H1 (cell line): ENCODE data around the gene FAM81A. TPM values are rescaled to one million over a fixed set of nuclear protein-coding genes. Genes with fewer than 3 reads are reported as not detected.

Experiments used
- CTCF ChIA-PET: fragments of 300-600 bp; sonication (Branson Sonifier 250); formaldehyde crosslinking; loops from one replicate; lab custom pipeline; 2021; ENCODE audit not compliant: partially characterized antibody; lab: Charles Lee
- POLR2A ChIA-PET: fragments of 300-600 bp; sonication (Branson Sonifier 250); formaldehyde crosslinking; loops from one replicate; lab custom pipeline; 2021; ENCODE audit warnings: inconsistent platforms; ENCODE audit not compliant: partially characterized antibody; lab: Charles Lee
- DNase-seq, 2 experiments: peaks; one replicate each; pipeline versions ENCODE4 v3.0.0 to v3.0.0-alpha.2; 2010 to 2022; ENCODE audit warnings: low spot score in 2 of 2, low read depth in 1 of 2, mixed read lengths in 1 of 2
- FAIRE-seq: peaks from 2 replicates; lab custom pipeline; 2011; peaks lifted over from hg19 to GRCh38; lab: Jason Lieb, UNC
- H2AFZ ChIP-seq: 2 replicates; pipeline ENCODE4 v1.8.1; 2012; ENCODE audit warnings: low read length, inconsistent platforms
- H2AK5ac ChIP-seq: 2 replicates; pipeline ENCODE4 v1.6.1; 2013; ENCODE audit warnings: low read depth, low read length
- H2BK120ac ChIP-seq: replicated peaks from 2 replicates; pipeline ENCODE3; 2013; ENCODE audit warnings: low read depth, low read length, inconsistent platforms
- H2BK12ac ChIP-seq: 2 replicates; pipeline ENCODE4 v1.6.1; 2013; ENCODE audit warnings: low read depth, low read length
- H2BK15ac ChIP-seq: 2 replicates; pipeline ENCODE4 v1.6.1; 2013; ENCODE audit warnings: low read length
- H2BK20ac ChIP-seq: 2 replicates; pipeline ENCODE4 v1.6.1; 2013; ENCODE audit warnings: low read length
- H2BK5ac ChIP-seq: 2 replicates; pipeline ENCODE4 v1.6.1; 2013; ENCODE audit warnings: low read depth, low read length
- H3K14ac ChIP-seq: 2 replicates; pipeline ENCODE4 v1.6.1; 2013; ENCODE audit warnings: inconsistent platforms; ENCODE audit not compliant: insufficient read length
- H3K18ac ChIP-seq: 2 replicates; pipeline ENCODE4 v1.6.1; 2013; ENCODE audit warnings: low read length; ENCODE audit errors: extremely low read depth
- H3K23ac ChIP-seq: 2 replicates; pipeline ENCODE4 v1.6.1; 2013; ENCODE audit warnings: inconsistent platforms; ENCODE audit not compliant: insufficient read length
- H3K23me2 ChIP-seq: 2 replicates; pipeline ENCODE4 v1.6.1; 2013; ENCODE audit warnings: low read depth, low read length
- H3K27ac ChIP-seq: 2 replicates; pipeline ENCODE4 v1.6.1; 2011; ENCODE audit warnings: low read depth, low read length, inconsistent platforms
- H3K27me3 ChIP-seq, 4 experiments: replicated peaks in 1 of 4; 1 replicate in 1 of 4; 2 replicates in 3 of 4; pipeline versions ENCODE4 v1.6.1 to v1.8.1; 2011 to 2013; ENCODE audit warnings: low read length in 3 of 4, mild to moderate bottlenecking in 3 of 4, inconsistent platforms in 2 of 4, mixed read lengths in 2 of 4, moderate library complexity in 1 of 4; ENCODE audit not compliant: control insufficient read depth in 3 of 4, insufficient read depth in 3 of 4; ENCODE audit errors: extremely low read depth in 1 of 4
- H3K36me3 ChIP-seq, 4 experiments: 2 replicates each; pipeline versions ENCODE4 v1.6.1 to v1.8.1; 2011 to 2013; ENCODE audit warnings: mild to moderate bottlenecking in 4 of 4, low read length in 3 of 4, moderate library complexity in 2 of 4, control low read depth in 1 of 4, inconsistent platforms in 1 of 4; ENCODE audit not compliant: insufficient read depth in 4 of 4, control insufficient read depth in 2 of 4
- H3K4ac ChIP-seq: replicated peaks from 2 replicates; pipeline ENCODE3; 2013; ENCODE audit warnings: low read length, low read depth, mixed read lengths, inconsistent platforms; ENCODE audit not compliant: insufficient read length
- H3K4me1 ChIP-seq, 4 experiments: replicated peaks in 1 of 4; 1 replicate in 1 of 4; 2 replicates in 3 of 4; pipeline versions ENCODE4 v1.6.1 to v1.8.1; 2011 to 2013; ENCODE audit warnings: low read length in 3 of 4, inconsistent platforms in 2 of 4, mixed read lengths in 1 of 4; ENCODE audit not compliant: insufficient read depth in 4 of 4, control insufficient read depth in 3 of 4
- H3K4me2 ChIP-seq, 2 experiments: 2 replicates each; pipeline versions ENCODE4 v1.6.1 to v1.8.1; 2011 to 2013; ENCODE audit warnings: low read depth in 2 of 2, low read length in 2 of 2, control low read depth in 1 of 2, inconsistent platforms in 1 of 2, mild to moderate bottlenecking in 1 of 2; ENCODE audit not compliant: insufficient read depth in 1 of 2
- H3K4me3 ChIP-seq, 4 experiments: fragments of 200-600, 300-600 bp in 1 of 4; sonication (generic), shearing (Covaris generic), sonication (Bioruptor Twin) in 1 of 4; 2 replicates each; pipeline versions ENCODE4 v1.5.1 to v1.8.1; 2011 to 2016; ENCODE audit warnings: low read length in 4 of 4, low read depth in 3 of 4, control low read depth in 2 of 4, inconsistent platforms in 2 of 4, mild to moderate bottlenecking in 2 of 4, mixed read lengths in 1 of 4, moderate library complexity in 1 of 4; ENCODE audit not compliant: insufficient read depth in 2 of 4; ENCODE audit errors: extremely low read depth in 1 of 4
- H3K56ac ChIP-seq: replicated peaks from 2 replicates; pipeline ENCODE3; 2013; ENCODE audit warnings: low read depth, mild to moderate bottlenecking, mixed read lengths, low read length, inconsistent platforms; ENCODE audit not compliant: insufficient read length
- H3K79me1 ChIP-seq: 2 replicates; pipeline ENCODE4 v1.6.1; 2013; ENCODE audit warnings: low read depth, low read length, control low read depth
- H3K79me2 ChIP-seq, 2 experiments: 2 replicates each; pipeline versions ENCODE4 v1.6.1 to v1.8.1; 2012 to 2013; ENCODE audit warnings: low read length in 2 of 2, mild to moderate bottlenecking in 2 of 2, inconsistent platforms in 1 of 2; ENCODE audit not compliant: insufficient read depth in 2 of 2, control insufficient read depth in 1 of 2
- H3K9ac ChIP-seq, 4 experiments: replicated peaks in 1 of 4; 1 replicate in 1 of 4; 2 replicates in 3 of 4; pipeline versions ENCODE4 v1.6.1 to v1.8.1; 2011 to 2013; ENCODE audit warnings: low read depth in 3 of 4, low read length in 3 of 4, control low read depth in 2 of 4, mild to moderate bottlenecking in 2 of 4, moderate library complexity in 2 of 4, inconsistent platforms in 1 of 4; ENCODE audit errors: extremely low read depth in 1 of 4
- H3K9me3 ChIP-seq, 2 experiments: 2 replicates each; pipeline versions ENCODE4 v1.6.1 to v1.8.1; 2012 to 2013; ENCODE audit warnings: mild to moderate bottlenecking in 2 of 2, moderate library complexity in 2 of 2, control low read depth in 1 of 2, inconsistent platforms in 1 of 2, low read depth in 1 of 2, low read length in 1 of 2, mixed read lengths in 1 of 2; ENCODE audit not compliant: insufficient read depth in 2 of 2
- H4K20me1 ChIP-seq, 2 experiments: replicated peaks in 1 of 2; 2 replicates each; pipeline versions ENCODE3 to v1.8.1; 2011 to 2013; ENCODE audit warnings: inconsistent platforms in 2 of 2, low read length in 2 of 2, mild to moderate bottlenecking in 1 of 2; ENCODE audit not compliant: insufficient read depth in 2 of 2, control insufficient read depth in 1 of 2
- H4K5ac ChIP-seq: 2 replicates; pipeline ENCODE4 v1.6.1; 2013; ENCODE audit warnings: low read length, low read depth, mixed read lengths, inconsistent platforms; ENCODE audit not compliant: insufficient read length
- H4K8ac ChIP-seq: 2 replicates; pipeline ENCODE4 v1.8.0; 2013; ENCODE audit warnings: mild to moderate bottlenecking, moderate library complexity, low read length, inconsistent platforms; ENCODE audit not compliant: insufficient read depth; ENCODE audit errors: extremely low read depth
- H4K91ac ChIP-seq: replicated peaks from 2 replicates; pipeline ENCODE3; 2013; ENCODE audit warnings: low read length, mixed read lengths, inconsistent platforms; ENCODE audit not compliant: insufficient read length
- BCL11A ChIP-seq, 2 experiments: IDR thresholded peaks; one replicate each; pipeline ENCODE4 v1.6.1; 2011; ENCODE audit warnings: low read depth in 2 of 2, low read length in 2 of 2, mild to moderate bottlenecking in 2 of 2
- CREB1 ChIP-seq: IDR thresholded peaks from 2 replicates; pipeline ENCODE4 v1.6.1; 2012; ENCODE audit warnings: inconsistent platforms
- EP300 ChIP-seq, 2 experiments: IDR thresholded peaks; 1 replicate in 1 of 2; 2 replicates in 1 of 2; pipeline ENCODE4 v1.6.1; 2011 to 2012; ENCODE audit warnings: low read depth in 2 of 2, low read length in 2 of 2, mild to moderate bottlenecking in 2 of 2, borderline replicate concordance in 1 of 2, inconsistent platforms in 1 of 2, moderate library complexity in 1 of 2
- FOSL1 ChIP-seq: IDR thresholded peaks from 2 replicates; pipeline ENCODE4 v1.6.1; 2011; ENCODE audit warnings: mild to moderate bottlenecking, low read depth, low read length, moderate library complexity; ENCODE audit not compliant: insufficient read depth
- MAFK ChIP-seq: IDR thresholded peaks from 2 replicates; pipeline ENCODE4 v1.6.1; 2012; ENCODE audit warnings: low read depth, mild to moderate bottlenecking, improper control_type of control experiment, low read length
- MAX ChIP-seq: IDR thresholded peaks from 2 replicates; pipeline ENCODE4 v1.6.1; 2012; ENCODE audit warnings: inconsistent platforms
- NANOG ChIP-seq: IDR thresholded peaks from 2 replicates; pipeline ENCODE4 v1.6.1; 2011; ENCODE audit warnings: low read length, low read depth, mild to moderate bottlenecking, inconsistent platforms; ENCODE audit not compliant: insufficient read depth, poor library complexity, severe bottlenecking
- NRF1 ChIP-seq: IDR thresholded peaks from 2 replicates; pipeline ENCODE4 v1.6.1; 2011; ENCODE audit warnings: mild to moderate bottlenecking, low read depth, low read length, improper control_type of control experiment
- RBBP5 ChIP-seq: IDR thresholded peaks from 2 replicates; pipeline ENCODE4 v1.7.1; 2012; ENCODE audit warnings: low read depth, mild to moderate bottlenecking, inconsistent platforms, low read length, moderate library complexity, borderline replicate concordance
- RXRA ChIP-seq: IDR thresholded peaks from 2 replicates; pipeline ENCODE4 v1.6.1; 2011; ENCODE audit warnings: low read depth, mild to moderate bottlenecking, low read length, moderate library complexity; ENCODE audit not compliant: insufficient read depth
- SIRT6 ChIP-seq: IDR thresholded peaks from one replicate; pipeline ENCODE4 v1.7.1; 2012; ENCODE audit warnings: low read length, inconsistent platforms
- SUZ12 ChIP-seq: fragments of 200-600 bp; sonication (generic); IDR thresholded peaks from 2 replicates; pipeline ENCODE4 v1.6.1; 2012; ENCODE audit warnings: mild to moderate bottlenecking, inconsistent platforms, low read length, moderate library complexity, mixed read lengths
- TAF1 ChIP-seq: IDR thresholded peaks from 2 replicates; pipeline ENCODE4 v1.6.1; 2011; ENCODE audit warnings: mild to moderate bottlenecking, low read depth, low read length
- TAF7 ChIP-seq: optimal IDR thresholded peaks from 2 replicates; pipeline ENCODE3; 2011; ENCODE audit warnings: low read depth, mild to moderate bottlenecking, inconsistent platforms, low read length, moderate library complexity, borderline replicate concordance
- TCF12 ChIP-seq: IDR thresholded peaks from 2 replicates; pipeline ENCODE4 v1.6.1; 2011; ENCODE audit warnings: low read depth, mild to moderate bottlenecking, low read length
- WGBS, 2 experiments: shearing (Covaris generic) in 1 of 2; methylation state at CpG; one replicate each; pipeline versions ENCODE4 v1.1.6 to v1.1.7; 2013 to 2015; ENCODE audit warnings: low lambda C conversion rate in 2 of 2, mixed read lengths in 2 of 2, inconsistent platforms in 1 of 2, low coverage in 1 of 2, missing lambda C conversion rate in 1 of 2; ENCODE audit not compliant: insufficient replicate concordance in 2 of 2, insufficient coverage in 1 of 2, insufficient read length in 1 of 2; ENCODE audit errors: extremely low coverage in 1 of 2, missing lambda C conversion rate in 1 of 2; 5-methylcytosine and 5-hydroxymethylcytosine counted together
- polyA plus RNA-seq, 7 experiments: library from polyadenylated mRNA; depleted of rRNA in 3 of 7; stranded (reverse) in 5 of 7; unstranded in 2 of 7; fragments of >200 nt in 5 of 7; fragments of 200-250 nt in 2 of 7; gene quantifications; 1 replicate in 5 of 7; 2 replicates in 1 of 7; 4 replicates in 1 of 7; pipeline versions ENCODE4 v1.2.1 to v1.2.3, GENCODE V29; 2011 to 2013; ENCODE audit warnings: missing spikeins in 2 of 7, mixed read lengths in 2 of 7
- total RNA-seq: library from RNA; stranded (reverse); fragmentation: NEBNext Ultra II Directional; extraction: Animal tissue kit (Norgen Biotek cat#: 25700); gene quantifications from 2 replicates; pipeline ENCODE4 v1.2.1, GENCODE V29; 2021

Gene FAM81A
- total and polyA plus RNA-seq, 2 of the 8 experiments (the other 6 are each of a cell fraction or from before 2014, with no cell fraction given), result 0.56 to 3.0 TPM

- no peak overlapping the region for H2AK5ac ChIP-seq
- H2BK15ac ChIP-seq, result no peak overlapping the region
- H3K27ac ChIP-seq, result no peak overlapping the region
- H3K9ac ChIP-seq, result no peak overlapping the region
- no peak overlapping the region for H4K8ac ChIP-seq
- CTCF ChIA-PET, result no interaction called here
- no peak for FAIRE-seq
- no peaks in the 10 kb centered on the region for H3K79me1 ChIP-seq
- TF ChIP-seq TCF12 (no peak), CREB1 (no peak), MAFK (no peak), TAF7 (no peak), BCL11A (IDR thresholded peaks at IDR 0.05; ENCODE audit: low read depth in 2 of 2, low read length in 2 of 2) (no peak), NANOG (no peak), MAX (no peak), FOSL1 (no peak), RBBP5 (no peak), SUZ12 (no peak), EP300 (IDR thresholded peaks at IDR 0.05; ENCODE audit: borderline replicate concordance in 1 of 2, low read depth in 2 of 2, low read length in 2 of 2) (no peak), RXRA (no peak), SIRT6 (no peak), NRF1 (no peak), TAF1 (no peak)
- H2BK5ac ChIP-seq, result no peak overlapping the region
- 91% methylated on average over 5 of the region's 5 CpGs; no CpG with 5 or more reads in 1 of the 2 experiments for WGBS, 2 experiments
- no peak overlapping the region for H3K56ac ChIP-seq
- H4K20me1 ChIP-seq, result no peaks in the 10 kb centered on the region
- H3K36me3 ChIP-seq, result no peaks in the 10 kb centered on the region
- H4K91ac ChIP-seq, result no peak overlapping the region
- DNase-seq, result no peak
- POLR2A ChIA-PET, result no interaction called here
- H3K14ac ChIP-seq, result no peak overlapping the region
- H3K27me3 ChIP-seq, result no peaks in the 10 kb centered on the region; a peak in 1 of 7 replicates
- H3K4me1 ChIP-seq, result peaks cover 0 to 7% (median 2%) of the 10 kb centered on the region in 4 experiments; a peak in 2 of 7 replicates
- H2BK120ac ChIP-seq, result no peak overlapping the region
- H3K23ac ChIP-seq, result no peak overlapping the region
- no peaks in the 10 kb centered on the region for H3K9me3 ChIP-seq
- H3K23me2 ChIP-seq, result no peaks in the 10 kb centered on the region
- H3K4me2 ChIP-seq, result no peak overlapping the region
- H3K79me2 ChIP-seq, result no peaks in the 10 kb centered on the region
- no peak overlapping the region for H3K4ac ChIP-seq
- H3K4me3 ChIP-seq, result no peak overlapping the region
- no peak overlapping the region for H2AFZ ChIP-seq
- no peak overlapping the region for H2BK12ac ChIP-seq
- no peak overlapping the region for H4K5ac ChIP-seq
- no peak overlapping the region for H3K18ac ChIP-seq
- H2BK20ac ChIP-seq, result no peak overlapping the region
Measured at GRCh38 chr15:59424616-59425015, 13.4 kb upstream of the FAM81A start.
